Measurements from ENCODE around the gene PHLPP1.
A peak's percentile ranks its signal among the peaks of the same experiment; 100 is the strongest.

Gene PHLPP1

DNA sequence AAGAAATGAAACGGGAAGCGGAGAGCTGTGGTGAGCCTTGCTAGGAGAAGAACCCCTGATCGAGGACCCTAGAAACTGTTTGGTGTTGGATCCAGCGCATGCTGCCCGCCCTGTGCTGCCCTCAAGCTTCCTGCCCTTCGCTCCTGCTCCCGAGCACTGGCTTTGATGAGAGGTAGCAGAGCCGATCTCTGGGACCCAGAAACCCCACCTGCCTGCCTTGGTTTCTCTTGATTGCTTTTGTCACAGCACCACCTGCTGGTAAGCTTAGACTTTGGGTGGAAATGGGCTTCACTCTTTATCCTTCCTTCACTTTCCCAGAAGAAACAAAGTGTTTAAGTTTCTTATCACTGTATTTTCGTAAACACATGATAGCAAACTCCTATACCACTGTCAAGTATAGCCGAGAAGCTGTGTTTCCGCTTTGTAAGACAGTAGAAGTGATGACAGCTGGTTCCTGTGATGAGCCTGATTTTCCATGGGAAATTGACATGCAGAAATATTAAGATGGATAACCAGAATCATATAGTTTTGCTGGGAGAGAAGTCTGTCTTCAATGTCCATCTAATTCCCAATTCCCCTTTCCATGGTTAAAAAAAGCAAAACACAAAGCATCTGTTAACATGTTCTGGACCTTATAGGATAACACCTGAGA lies 267.4 kb downstream of the PHLPP1 start:
- peak; percentile 16 to 41 (median 38) for DNase-seq (ENCODE audit: low read depth in 3 of 3)

DNA sequence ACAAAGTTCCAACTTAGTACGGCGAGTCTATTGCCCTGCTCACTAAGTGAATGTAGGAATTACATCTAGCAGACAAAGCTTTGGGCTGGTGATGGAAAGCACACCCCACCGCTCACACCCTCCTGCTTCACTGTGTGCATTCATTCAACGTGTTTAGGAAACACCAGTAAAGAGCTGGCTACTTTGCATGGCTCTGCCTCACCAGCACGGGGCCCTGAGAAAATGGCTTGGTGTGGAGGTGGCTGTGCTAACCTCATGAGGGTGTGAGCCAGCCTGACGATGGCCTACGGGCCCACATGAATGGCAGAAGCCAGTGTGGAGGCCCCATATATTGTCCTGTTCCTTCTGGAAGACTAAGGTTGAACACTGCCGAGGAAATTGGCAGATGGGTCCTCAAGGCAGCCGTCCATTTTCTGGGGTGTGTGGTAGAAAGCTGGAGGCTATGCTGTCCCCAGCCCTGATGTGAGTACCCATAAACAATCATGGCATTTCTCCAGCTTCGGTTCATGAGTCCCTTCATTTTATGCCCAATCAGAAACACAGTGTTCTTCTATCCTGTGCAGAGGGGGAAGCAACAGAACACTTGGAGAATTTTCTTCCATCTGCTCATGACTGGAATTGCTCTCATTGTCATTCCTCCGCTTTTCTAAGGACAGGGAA lies 269.4 kb downstream of the PHLPP1 start:
- no peak for DNase-seq (ENCODE audit: low read depth in 3 of 3)

DNA sequence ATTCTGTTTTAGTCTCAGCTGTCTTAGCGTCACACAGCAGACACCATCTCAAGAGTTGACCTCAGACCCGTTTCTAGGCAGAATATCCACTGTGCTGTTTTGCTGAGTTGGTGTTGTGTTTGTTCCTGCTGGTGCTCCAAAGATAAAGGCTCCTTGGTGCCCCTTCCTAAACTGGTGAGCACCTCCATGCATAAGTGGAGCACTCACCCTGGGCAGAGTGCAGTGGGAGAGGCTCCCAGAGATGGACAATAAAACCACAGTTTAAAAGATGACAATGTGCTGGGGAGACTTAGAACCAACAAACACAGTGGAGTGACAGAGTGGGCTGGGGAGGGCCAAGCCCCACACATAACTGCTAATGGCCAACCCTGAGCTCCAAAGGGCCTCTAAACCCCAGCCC lies 271.1 kb downstream of the PHLPP1 start:
- no peak for DNase-seq (ENCODE audit: low read depth in 3 of 3)

DNA sequence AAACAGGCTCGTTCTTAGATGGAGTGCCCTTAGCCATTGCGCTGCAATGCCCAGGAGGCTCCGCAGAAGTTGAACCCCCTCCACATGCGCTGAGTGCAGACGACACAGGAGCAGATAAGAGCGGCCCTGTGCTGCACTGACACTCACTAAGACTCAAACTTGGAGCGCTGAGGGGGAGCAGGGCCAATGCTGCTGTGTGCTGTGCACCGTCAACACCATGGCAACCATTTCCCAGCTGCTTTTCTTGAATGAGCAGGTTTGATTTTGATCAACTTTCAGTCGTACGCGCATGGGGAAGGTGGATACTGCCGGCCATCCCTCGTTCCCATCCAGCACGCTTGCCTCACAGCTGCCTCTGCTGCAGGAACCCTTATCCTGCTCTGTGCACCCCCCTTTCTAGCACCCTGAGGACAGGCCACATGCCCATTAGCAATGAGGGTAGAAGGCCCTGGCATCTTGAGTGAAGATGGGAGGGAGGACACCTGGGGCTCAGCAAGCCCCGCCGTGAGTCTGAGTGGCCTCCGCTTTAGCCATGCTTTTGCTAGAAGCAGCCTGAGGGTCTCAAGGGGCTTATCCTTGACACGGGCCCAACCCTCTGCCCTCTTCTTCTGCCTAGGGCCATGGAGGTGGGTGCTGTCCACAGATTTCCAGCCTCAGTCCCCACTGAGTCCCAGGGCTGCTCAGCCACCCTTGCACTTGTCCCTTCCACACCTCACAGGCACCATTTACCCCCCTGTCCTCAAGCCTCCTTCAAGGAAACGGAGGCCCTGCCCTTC lies 271.9 kb downstream of the PHLPP1 start:
- DNase-seq (ENCODE audit: low read depth in 3 of 3) = no peak

DNA sequence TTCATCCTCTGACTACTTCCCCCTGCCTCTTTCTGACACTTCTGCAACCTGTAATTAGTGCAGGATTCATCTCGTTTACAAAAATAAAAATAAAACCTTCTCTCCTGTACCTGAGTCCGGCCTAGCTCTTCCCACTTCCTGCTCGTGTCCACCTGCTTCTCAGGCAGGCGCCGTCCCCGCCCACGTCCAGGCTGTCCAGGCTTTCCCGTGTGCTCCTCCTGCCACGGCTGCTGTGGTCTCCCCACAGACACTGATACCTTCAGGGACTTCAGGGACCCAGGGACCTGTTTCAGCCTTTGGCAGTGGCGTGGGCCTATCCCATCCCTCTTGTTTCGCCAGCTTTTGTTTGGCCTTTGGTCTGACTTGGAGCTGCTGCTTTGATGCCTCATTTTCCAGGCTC lies 272.5 kb downstream of the PHLPP1 start:
- DNase-seq (ENCODE audit: low read depth in 3 of 3) = no peak

DNA sequence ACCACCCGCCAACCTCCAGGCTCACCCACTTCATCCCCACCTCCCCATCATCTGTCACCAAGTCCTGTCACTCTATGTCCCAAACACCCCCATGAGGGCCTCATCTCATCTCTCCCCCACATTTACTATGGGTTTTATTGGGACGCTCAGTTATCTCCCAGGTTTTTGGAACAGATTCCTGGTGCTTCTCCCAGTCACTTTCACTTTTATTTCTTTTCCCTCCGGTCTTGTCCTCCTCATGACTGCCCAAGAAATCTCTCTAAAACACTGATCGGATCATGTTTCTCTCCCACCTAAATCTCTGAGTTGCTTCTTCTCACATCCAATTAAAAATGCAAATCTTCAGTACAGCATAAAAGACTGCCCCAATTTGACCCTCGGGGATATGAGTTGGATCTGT lies 273.1 kb downstream of the PHLPP1 start:
- no peak for DNase-seq (ENCODE audit: low read depth in 3 of 3)

DNA sequence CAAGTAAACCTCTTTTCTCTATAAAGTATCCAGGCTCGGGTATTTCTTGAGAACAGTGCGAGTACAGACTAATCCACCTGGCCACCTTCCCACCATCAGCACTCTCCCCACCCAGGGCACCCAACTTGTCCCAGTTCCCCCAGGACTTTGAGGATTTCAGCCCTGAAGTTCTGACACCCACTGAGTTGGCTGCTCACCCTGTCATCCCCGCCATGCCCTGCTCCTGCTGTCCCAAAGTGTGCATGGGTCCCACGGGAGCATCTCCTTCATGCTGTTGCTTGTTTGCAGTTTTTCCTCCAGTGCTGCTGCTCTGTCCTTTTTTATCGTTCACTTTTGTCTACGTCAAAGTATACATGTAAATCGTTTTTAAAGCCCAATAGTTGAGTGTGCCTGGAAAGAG lies 273.9 kb downstream of the PHLPP1 start:
- DNase-seq (ENCODE audit: low read depth in 3 of 3) = no peak

DNA sequence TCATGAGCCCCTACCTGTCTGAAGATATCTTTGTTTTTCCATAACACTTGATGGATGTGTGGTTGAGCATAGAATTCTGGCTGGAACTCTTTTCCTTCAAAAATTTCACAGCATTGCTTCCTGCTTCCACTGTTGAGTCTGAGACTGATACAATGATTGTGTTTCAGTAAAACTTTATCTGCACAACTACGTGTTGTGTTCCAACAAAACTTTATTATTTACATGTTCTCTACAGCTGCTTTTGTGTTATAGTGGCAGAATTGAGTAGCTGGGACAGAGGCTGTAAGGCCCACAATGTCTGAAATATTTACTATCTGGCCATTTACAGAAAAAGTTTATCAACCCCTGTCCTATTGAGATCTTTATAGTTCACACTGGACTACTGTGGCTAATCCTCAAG lies 275.3 kb downstream of the PHLPP1 start:
- no peak for DNase-seq (ENCODE audit: low read depth in 3 of 3)

DNA sequence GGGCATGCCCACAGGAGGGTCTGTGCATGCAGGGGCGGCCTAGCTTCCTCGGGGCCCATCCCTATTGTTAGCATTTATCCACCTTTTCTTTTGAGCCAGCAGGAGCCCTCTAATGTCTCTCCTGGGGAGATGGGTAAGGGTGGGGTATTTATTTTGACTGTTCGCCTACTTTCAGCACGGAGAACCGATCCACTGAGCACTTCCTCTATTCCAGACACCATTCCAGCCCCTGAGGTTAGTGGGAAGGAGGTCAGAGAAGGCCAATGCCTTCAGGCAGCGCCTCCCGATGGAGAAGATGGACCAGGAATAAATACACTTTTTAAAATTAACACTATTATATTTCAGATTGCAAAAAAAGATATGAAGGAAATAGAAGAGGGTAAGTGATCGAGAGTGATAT lies 276.0 kb downstream of the PHLPP1 start:
- DNase-seq (ENCODE audit: low read depth in 3 of 3) = no peak

DNA sequence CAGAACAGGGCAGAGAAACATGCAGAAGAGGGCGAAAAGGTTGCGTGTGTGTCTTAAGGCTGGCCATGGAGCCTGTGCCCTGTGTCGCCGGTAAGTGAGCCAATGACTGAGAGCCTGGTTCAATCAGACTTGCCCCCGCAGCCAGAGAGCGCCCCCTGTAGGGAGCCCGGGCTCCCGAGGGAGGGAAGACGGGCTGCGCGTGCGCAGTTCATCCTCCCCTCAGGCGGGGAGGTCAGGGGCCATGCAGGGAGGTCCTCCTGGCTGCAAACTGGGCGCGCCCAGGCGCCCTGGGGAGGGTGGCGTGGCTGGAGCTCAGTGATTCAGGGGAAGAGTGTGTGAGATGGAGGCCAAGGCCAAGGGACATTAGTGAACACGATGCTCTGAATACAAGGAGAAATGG lies 276.6 kb downstream of the PHLPP1 start:
- no peak for DNase-seq (ENCODE audit: low read depth in 3 of 3)

DNA sequence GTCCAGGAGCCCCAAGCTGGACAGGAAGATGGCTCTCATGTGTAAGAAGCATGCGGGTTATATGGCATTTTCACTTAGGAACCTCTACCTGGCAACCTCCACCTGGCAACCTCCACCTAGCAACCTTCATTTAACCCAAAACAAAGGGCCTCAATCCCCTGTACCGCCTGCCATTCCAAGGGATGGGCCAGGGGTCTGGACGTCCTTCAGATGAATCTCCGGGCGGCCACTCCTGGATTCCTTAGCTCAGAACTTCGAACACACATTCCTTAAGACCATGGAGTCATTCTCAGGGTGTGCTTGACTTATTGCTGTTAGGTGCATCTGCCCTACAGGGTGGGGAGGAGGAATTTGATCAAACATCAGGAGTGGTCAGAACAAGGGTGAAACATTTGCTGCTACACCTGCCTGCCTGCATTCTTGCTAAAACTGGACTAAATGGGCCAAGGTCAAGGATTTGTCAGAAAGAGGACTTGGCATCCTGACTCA lies 277.6 kb downstream of the PHLPP1 start:
- no peak for DNase-seq (ENCODE audit: low read depth in 3 of 3)

DNA sequence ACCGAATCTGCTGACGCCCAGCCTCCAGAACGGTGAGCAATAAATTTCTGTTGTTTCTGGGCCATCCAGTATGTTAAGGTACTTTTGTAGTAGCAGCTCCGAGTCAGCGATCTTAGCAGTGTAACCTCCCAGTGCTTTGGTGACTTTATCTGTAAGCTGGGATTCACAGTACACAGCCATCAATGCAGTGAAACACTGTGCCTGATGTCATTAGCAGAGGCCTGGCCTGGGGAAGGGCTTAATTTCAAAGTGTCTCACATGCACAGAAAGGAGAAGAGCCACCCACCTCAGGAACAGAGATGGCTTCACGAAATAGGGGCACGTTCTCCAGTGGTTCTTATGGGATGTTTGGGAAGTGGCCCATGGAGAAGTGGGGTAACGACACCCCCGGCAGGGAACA lies 281.2 kb downstream of the PHLPP1 start:
- no peak for DNase-seq (ENCODE audit: low read depth in 3 of 3)

DNA sequence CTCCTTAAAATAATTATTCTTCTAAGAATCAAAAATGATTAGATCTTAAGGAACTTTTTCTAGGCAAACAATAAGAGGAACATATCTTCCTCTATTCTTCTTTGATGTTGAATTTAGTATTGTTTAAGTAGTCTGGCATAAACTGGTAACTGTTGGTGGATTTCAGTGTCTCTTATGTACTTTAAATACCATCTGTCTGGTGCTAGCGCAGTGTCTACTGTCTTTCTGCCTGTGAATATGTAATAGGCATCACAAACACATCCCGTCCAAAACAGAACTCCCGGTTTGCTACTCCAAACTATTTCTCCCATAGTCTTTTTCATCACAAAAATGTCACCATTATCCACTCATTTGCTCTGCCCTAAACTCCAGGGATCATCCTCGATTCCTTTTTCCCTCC lies 281.7 kb downstream of the PHLPP1 start:
- no peak for DNase-seq (ENCODE audit: low read depth in 3 of 3)

DNA sequence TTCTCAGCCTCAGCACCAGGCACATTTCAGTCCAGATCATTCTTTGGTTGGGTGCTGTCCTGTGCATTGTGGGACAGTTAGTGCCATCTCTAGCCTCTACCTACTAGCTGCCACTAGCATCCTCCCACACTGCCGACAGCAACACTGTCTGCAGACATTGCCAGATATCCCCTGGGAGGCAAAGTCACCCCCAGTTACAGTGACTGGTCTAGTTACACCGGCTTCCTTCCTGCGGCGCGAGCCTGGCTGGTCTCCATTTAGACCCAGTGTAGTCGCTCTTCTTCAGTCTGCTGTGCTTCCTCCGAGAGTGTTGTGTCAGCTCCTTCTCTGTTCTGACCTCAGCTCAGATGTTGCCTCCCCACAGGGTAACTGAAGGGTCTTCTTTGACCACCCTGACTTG lies 283.1 kb downstream of the PHLPP1 start:
- no peak for DNase-seq (ENCODE audit: low read depth in 3 of 3)

DNA sequence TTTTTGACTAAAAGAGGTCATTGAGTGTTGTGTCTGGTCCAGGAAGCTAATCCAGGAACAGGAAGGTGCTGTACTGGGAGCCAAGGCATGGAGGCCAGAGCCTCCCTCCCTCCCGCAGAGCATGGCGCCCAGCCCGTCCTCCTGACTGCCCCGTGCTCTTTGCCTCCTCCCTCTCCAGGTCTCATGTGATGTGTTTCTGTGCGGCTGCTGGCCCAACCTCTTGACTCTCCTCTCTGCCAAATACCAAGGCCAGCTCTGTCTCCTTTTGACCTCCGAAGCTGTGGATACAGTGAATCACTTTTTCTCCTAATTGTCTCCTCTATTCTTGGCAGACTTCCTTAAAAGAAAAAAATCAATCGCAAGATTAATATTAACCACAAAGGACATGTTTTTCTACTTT lies 284.1 kb downstream of the PHLPP1 start:
- DNase-seq (ENCODE audit: low read depth in 3 of 3) = no peak

DNA sequence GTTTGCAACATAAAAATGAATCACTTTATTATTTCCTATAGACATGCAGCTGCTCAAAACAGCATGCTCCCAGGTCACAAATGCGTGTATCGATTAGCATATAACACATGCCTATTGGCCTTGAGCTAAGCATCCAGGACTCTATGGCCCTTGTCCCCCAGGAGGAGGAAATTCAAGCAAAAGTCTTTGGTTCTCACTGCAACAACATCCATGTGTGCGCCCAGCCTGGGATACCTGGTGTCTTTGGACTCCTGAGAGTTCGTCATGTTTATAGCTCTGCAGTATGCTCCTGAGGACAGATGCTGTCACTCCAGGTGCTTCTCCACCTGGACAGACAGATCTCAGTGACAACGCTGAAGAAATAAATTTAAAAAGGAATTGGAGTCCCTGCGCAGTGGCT lies 284.6 kb downstream of the PHLPP1 start:
- no peak for DNase-seq (ENCODE audit: low read depth in 3 of 3)

DNA sequence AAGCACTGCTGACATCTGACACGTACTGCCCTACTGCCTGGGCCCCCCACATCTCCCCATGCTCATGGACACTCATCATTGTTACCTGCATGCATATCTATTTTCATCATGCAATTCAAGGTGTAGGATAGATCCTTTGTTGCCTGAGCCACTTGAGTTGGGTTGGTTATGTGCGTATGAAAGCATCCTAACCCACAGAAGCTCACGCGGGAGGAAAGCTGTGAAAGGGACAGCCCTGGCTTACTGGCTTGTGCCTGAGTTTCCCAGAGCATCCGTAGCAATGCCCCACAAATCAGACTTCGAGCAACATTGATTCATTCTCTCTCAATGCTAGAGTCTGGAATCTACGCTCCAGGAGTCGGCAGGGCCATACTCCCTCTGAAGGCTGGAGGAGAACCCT lies 285.5 kb downstream of the PHLPP1 start:
- no peak for DNase-seq (ENCODE audit: low read depth in 3 of 3)

DNA sequence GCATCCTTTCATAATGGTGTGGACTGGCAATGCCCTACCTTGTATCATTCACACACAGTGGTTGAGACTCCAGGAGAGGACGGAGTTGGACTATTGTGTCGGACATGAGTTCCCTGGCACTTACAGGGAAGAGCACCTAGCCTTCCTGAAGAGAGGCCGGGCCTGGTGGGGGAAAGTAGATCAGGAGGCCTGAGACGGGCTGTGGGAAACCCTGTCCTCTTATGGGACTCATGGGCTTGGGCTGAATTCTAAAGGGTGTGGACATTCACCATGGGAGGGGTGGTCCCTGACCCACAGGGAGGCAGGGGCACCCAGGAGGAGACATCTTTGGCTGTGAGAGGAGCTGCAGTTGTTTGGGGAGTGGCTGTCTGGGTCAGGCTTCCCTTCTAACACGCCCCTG lies 286.5 kb downstream of the PHLPP1 start:
- no peak for DNase-seq (ENCODE audit: low read depth in 3 of 3)

DNA sequence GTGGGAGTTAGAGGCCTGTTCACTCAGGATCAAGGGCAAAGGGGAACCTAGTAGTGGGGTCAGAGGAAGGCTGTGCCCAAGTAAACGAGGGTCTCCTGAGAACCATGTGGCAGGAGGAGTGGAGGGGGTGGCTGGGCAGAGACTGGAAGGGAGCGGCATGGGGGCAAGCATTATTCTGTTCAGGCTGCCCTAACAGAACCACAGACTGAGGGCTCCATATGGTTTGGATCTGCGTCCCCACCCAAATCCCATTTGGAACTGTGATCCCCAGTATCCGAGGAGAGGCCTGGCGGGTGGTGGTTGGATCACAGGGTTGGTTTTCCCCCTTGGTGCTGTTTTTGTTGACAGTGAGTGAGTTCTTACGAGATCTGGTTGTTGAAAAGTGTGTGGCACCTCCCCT lies 287.0 kb downstream of the PHLPP1 start:
- no peak for DNase-seq (ENCODE audit: low read depth in 3 of 3)

DNA sequence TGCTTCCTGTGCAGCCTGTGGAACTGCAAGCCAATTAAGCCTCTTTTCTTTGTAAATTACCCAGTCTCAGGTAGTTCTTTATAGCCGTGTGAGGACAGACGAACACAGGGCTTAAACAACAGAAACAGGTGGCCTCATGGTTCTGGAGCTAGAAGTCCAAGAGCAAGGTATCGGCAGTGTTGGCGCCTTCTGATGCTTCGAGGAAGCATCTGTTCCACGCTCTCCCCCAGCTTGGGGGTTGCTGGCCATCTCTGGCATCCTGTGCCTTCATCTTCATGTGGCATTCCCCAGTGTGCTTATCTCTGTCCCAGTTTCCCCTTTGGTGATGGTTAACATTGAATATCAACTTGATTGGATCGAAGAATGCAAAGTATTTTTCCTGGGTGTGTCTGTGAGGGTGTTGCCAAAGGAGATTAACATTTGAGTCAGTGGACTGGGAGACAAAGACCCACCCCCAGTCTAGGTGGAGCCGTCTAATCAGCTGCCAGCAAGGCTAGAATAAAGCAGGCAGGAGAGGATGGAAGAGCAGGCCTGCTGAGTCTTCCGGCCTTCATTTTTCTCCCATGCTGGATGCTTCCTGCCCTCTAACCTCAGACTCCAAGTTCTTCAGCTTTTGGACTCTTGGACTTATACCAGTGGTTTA lies 287.6 kb downstream of the PHLPP1 start:
- DNase-seq (ENCODE audit: low read depth in 3 of 3) = no peak

DNA sequence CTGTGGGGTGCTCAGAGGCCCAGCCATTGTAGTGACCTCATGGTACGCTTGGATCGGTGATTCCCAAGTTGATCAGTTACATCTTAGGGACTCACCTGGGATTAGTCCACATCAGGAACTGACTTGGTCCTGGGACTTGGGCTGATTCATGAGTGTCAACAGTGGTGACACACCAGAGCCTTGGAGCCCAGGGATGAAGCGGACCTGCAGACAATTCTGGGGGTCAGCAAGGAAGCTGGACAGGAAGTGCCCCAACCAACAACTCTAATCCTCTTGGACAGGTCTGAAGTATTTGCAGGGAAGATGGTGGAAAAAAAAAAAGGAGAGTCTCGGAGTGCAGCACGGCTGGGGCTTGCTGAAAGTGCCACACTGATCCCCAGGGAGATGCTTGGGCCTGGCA lies 288.6 kb downstream of the PHLPP1 start:
- no peak for DNase-seq (ENCODE audit: low read depth in 3 of 3)

DNA sequence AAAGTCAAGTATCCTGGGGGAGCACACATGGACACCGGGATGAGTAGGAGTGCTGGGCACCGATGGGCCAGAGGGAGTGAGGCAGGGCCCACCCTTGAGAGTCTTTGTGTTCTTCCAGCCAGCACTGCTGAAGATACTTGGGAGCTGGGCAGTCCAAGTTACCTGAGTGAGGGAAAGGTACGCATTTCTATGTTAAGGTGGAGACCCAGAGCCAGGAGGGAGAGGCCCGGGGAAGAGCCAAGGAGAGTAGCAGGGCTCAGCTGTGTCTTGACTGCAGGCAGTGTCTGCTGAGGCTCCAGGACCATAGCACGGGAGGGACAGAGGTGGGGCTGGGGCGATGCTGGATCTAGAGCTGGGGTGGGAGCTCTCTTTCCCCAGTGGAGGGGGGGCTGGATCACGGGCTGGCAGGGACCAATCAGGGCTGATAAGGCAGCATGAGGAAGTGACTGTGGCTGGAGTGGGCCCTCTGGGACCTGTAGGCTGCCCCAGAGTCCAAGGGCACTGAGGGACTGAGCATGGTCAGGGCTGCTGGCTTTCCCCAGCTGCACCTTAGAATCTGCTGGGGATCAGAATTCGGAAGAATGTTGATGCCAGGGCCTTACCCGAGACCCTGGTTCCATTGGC lies 289.2 kb downstream of the PHLPP1 start:
- no peak for DNase-seq (ENCODE audit: low read depth in 3 of 3)

Data from stimulated activated CD4-positive, alpha-beta T cell treated with anti-CD3 and anti-CD28 coated beads, TNF-alpha, amount 100 ng/mL, for 48 hours (primary cell).